GM21515 (cell line): Measurements from ENCODE around the gene STX8.
"Not testable (repeated sequence)": the region's sequence is repeated elsewhere in the genome, so short reads cannot be mapped to it uniquely, and the experiment has no call there.

Experiments
- ATAC-seq: cut with Tn5 transposase; IDR thresholded peaks from one replicate; pipeline ENCODE4 v1.9.1; 2021; ENCODE audit not compliant: unreplicated experiment

STX8 gene

GRCh38 chr17:9355846-9356245 lies 219.8 kb downstream of the STX8 start:
- no peak for ATAC-seq

GRCh38 chr17:9355231-9355630 lies 220.4 kb downstream of the STX8 start:
- ATAC-seq = not testable (repeated sequence)

- ATAC-seq = no peak
Measured at GRCh38 chr17:9350080-9350479, 225.5 kb downstream of the STX8 start.

DNA sequence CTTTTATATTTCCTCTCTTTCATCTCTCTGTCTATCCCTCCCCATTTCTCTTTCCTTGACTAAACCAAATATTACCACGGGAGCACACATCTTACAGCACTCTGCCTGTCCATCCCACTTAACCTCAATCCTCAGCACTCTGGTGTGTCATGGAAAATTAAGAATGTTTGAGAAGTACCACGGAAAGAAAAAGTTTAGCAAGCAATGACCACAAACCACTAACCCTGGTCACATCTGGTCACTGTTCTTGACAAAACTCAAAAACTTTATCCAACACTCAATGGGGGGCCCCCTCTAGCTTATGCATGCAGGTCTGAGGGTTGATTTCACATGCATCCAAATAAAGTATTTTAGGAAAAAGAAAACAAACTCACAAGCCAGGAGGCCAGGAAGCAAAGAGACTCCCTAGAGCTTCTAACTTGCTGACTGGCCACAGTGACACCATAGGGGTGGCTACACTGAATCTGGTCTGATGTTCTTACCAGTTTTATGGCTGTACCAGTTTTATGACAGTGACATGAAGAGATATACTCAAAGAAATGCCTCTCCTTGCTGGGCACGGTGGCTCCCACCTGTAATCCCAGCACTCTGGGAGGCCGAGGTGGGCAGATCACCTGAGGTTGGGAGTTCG lies 229.2 kb downstream of the STX8 start:
- ATAC-seq = no peak

- ATAC-seq = no peak
Measured at GRCh38 chr17:9343516-9343915, 232.1 kb downstream of the STX8 start.

- ATAC-seq = no peak
Measured at GRCh38 chr17:9342225-9342624, 233.4 kb downstream of the STX8 start.

- ATAC-seq = no peak
Measured at GRCh38 chr17:9339958-9340357, 235.7 kb downstream of the STX8 start.

- not testable (repeated sequence) for ATAC-seq
Measured at GRCh38 chr17:9339482-9339881, 236.1 kb downstream of the STX8 start.

DNA sequence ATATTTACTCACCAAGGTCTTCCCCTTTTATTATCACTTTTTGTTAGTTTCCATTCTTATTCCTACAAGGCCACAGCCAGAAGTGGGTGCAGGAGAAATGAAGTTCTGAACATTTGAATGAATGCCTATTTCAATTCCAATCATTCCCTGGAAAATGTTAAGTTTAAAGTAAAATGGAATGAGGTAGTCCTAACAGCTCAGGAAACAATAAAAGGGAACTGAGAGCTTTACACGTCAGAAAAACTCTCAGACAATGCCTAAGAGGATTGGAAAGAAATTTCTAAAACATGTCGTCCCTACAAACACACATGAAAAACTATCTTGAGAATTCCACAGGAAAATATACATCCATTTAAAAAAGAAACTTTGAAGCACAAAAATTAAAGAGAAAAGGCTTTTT lies 238.8 kb downstream of the STX8 start:
- no peak for ATAC-seq

DNA sequence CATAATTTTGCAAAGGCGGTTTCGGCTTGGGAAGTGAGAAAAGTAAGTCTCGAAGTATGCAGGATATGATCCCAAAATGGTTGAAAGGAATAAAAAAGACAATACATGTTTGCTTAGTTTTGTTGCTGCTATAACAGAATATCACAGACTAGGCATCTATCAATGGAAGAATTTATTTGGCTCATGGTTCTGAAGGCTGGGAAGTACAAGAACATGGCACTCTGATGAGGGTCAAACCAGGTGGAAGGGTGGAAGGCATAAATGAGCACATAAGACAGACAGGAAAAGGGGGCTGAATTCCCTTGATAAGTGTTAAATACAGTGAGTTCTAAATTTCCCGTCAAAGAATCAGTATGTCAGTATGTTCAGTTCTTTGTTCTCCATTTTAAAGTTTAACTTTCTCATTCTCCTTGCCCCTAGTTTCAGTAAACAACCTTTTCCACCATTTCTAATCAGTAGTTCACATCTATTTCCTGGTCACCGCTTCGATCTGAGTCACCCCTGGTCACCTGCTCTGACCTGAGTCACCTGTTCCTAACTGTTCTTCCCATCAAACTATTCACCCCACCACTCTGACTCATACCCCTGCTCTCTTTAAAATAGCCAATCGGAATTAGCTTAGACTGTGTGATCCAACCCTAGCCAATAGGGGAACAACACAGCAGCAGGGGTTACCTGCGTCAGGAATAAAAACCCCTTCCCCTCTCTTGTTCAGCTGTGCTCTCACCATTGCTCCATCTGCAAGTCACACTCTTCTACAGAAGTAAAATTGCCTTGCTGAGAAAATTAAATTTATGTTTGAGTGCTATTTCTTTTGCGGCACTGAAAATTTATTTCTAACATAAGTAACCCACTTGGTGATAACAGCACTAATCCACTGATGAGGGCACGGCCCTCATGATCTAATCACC lies 240.8 kb downstream of the STX8 start:
- ATAC-seq = no peak

DNA sequence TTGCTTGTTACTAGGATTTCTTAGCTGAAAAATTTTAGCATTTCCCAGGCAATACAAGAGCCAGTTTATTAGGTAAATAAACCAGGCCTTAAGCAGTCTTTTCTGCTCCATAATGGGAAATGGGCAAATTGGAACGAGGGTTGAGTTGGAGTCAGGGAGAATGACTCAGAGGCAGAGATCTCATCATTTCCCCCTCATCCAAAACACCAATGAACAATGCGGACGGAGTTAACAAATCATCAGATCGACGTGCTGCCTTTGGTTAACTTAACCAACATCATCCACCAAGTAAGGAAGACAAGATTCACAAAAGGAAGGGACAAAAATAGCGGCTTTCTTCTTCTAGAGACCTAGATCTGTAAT lies 243.5 kb downstream of the STX8 start:
- no peak for ATAC-seq

- ATAC-seq = no peak
Measured at GRCh38 chr17:9331279-9332131, 244.1 kb downstream of the STX8 start.

DNA sequence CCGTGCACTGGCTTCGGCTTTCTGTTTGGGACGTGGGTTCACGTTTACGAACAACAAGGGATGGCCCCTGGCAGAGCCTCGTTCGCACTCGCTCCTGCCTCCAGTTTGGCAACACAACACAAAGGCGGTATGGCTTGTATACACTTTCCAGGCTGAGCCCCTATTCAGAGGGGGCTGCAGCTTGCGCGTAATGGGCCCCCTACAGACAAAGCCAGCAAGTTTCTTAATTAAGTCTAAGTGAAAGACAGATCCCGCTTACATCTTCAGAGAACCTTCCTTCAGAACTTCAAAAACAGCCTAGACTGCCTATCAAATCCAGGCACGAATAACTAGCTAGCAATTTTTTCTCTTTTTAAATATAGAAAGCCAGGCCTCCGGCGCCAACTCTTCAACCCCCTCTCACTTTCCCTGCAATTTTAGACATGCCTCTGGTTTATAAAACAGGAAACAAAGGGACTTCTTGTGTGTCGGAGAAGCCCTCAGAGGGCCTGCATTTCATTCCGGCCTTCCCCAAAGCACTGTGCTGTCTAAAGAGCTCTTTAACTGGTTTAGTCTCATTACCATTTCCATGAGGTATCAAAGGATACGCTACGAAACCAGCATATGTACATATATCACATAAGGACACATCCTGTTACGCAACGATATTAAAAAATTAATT lies 244.9 kb downstream of the STX8 start:
- no peak for ATAC-seq

DNA sequence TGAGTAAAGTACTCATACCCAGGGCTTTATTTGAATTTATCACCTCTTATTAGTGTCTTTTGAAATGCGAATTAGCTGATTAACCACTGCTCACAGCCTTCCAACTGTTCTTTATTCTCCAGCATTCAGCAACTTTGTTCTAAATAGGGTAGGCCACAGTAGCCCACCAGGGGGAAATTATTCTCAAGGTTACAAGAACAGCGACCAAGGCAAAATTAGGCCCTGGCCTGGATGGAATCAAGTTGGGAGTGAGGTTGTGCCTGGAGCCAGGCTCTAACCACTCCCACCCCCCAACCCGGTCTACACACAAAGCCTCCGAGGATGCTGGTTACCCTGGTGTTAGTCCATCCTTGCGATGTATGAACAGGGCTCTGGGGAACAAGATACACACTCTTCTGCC lies 245.5 kb downstream of the STX8 start:
- ATAC-seq = no peak

DNA sequence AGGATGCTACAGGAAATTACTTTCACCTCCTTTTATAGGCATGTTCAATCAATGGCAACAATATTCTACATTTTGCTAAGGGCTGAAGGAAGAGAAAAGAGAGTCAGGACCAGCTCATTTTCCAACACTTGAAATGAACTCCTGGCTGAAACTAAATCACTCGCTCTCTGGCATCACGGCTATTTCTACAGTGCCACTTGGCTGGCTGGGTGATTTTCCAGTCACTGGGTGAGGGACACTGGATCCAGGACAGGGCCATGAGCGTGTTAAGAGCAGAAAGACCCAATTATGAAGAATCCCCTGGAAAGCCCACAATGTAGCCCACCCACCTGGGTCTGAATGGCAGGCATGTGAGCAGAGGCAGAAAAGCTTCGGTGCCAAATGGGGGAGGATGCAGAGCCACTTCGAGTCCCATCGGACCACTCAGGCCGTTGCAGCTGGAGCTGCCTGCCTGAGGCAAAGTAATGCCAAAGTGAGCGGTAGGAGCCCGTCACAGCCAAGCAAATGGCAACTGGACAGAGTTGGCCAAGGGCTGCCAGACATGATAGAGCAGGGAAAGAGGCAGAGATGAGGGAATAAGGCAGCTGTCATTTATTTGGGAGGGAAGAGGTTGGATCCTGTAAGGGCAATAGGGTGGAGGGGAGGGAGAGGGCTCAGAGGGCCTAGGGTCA lies 246.2 kb downstream of the STX8 start:
- no peak for ATAC-seq

- ATAC-seq = no peak
Measured at GRCh38 chr17:9324864-9325263, 250.8 kb downstream of the STX8 start.

- no peak for ATAC-seq
Measured at GRCh38 chr17:9322326-9322725, 253.3 kb downstream of the STX8 start.

DNA sequence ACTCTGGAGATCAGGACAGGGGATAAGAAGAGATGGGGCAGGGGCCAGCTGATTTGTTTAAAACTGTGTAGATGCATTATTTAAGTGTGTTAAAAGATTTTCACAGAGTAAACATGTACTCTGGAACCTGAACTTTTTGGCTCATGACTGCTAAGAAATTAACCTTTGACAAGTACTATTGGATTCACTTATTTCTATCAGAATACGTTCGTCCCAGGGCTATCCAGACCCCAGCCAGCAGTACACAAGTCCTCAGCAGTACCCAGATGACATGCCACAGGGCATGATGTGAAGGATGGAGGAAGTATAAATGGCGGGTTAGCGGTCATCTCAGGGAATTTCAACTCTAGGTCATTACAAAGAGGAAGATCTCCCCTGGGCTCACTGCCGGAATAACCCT lies 253.7 kb downstream of the STX8 start:
- no peak for ATAC-seq

DNA sequence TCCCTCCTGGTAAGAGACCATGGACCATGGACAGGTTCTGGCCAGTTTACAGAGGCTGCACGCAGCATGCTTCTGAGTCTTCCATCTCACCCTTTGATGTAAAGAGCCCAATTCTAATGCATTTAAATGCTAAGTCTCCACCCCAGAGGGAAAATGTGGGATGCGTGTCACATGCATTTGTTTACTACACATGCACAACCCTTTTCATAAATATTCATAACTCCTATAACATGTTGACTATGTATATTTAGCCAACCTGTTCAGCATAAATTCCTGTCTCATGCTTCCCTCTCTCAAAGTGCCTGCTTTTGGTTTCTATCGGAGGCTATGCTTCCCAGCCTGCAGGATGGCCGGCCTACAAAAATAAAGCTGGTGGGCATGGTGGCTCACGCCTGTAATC lies 260.3 kb downstream of the STX8 start:
- ATAC-seq = no peak

- ATAC-seq = no peak
Measured at GRCh38 chr17:9313346-9313745, 262.3 kb downstream of the STX8 start.

GRCh38 chr17:9309216-9309615 lies 266.4 kb downstream of the STX8 start:
- ATAC-seq = no peak
